DOHH2 (cell line): ENCODE measurements around the gene KRTAP10-10.

Experiments used
- H3F3A ChIP-seq: fragments of 200-600 bp; sonication (generic), shearing (Covaris generic); 2 replicates; pipeline ENCODE4 v1.6.0; 2016; ENCODE audit warnings: antibody characterized with exemption, mild to moderate bottlenecking; ENCODE audit not compliant: control insufficient read depth, insufficient read depth
- H3K27ac ChIP-seq: fragments of 200-600 bp; sonication (generic); 2 replicates; pipeline ENCODE4 v1.5.1; 2014; ENCODE audit warnings: low read depth, mild to moderate bottlenecking, low read length, moderate library complexity
- H3K27me3 ChIP-seq: fragments of 200-600 bp; sonication (generic); 2 replicates; pipeline ENCODE4 v1.6.1; 2014; ENCODE audit warnings: mild to moderate bottlenecking, low read length, mixed read lengths; ENCODE audit not compliant: control insufficient read depth
- H3K36me3 ChIP-seq: fragments of 200-600 bp; sonication (generic); 2 replicates; pipeline ENCODE4 v1.6.1; 2014; ENCODE audit warnings: mild to moderate bottlenecking, low read length, moderate library complexity, mixed read lengths; ENCODE audit not compliant: control insufficient read depth
- H3K4me1 ChIP-seq: fragments of 200-600 bp; sonication (generic); 2 replicates; pipeline ENCODE4 v1.6.1; 2014; ENCODE audit warnings: mild to moderate bottlenecking, low read length, mixed read lengths; ENCODE audit not compliant: control insufficient read depth
- H3K4me2 ChIP-seq: fragments of 200-600 bp; sonication (generic); 2 replicates; pipeline ENCODE4 v1.6.0; 2014; ENCODE audit warnings: mild to moderate bottlenecking, low read length, moderate library complexity
- H3K4me3 ChIP-seq: fragments of 200-600 bp; sonication (generic); 2 replicates; pipeline ENCODE4 v1.5.1; 2014; ENCODE audit warnings: mild to moderate bottlenecking, low read length, mixed read lengths
- H3K79me2 ChIP-seq: fragments of 200-600 bp; sonication (generic); 2 replicates; pipeline ENCODE4 v1.6.1; 2014; ENCODE audit warnings: mild to moderate bottlenecking, low read length, mixed read lengths; ENCODE audit not compliant: control insufficient read depth
- H3K9me2 ChIP-seq: fragments of 200-600 bp; sonication (generic); replicated peaks from 2 replicates; pipeline ENCODE4 v1.6.1; 2014; ENCODE audit warnings: mild to moderate bottlenecking, low read length, mixed read lengths; ENCODE audit not compliant: control insufficient read depth
- H3K9me3 ChIP-seq: fragments of 200-600 bp; sonication (generic); 2 replicates; pipeline ENCODE4 v1.6.1; 2014; ENCODE audit warnings: antibody characterized with exemption, low read length, mixed read lengths; ENCODE audit not compliant: control insufficient read depth, insufficient read depth
- H4K20me1 ChIP-seq: fragments of 200-600 bp; sonication (generic); 2 replicates; pipeline ENCODE4 v1.6.0; 2014; ENCODE audit warnings: low read depth, mild to moderate bottlenecking, antibody characterized with exemption, low read length, moderate library complexity; ENCODE audit not compliant: control insufficient read depth, insufficient read depth
- CTCF ChIP-seq: fragments of 200-600 bp; sonication (generic); IDR thresholded peaks from one replicate; pipeline ENCODE4 v1.5.1; 2014; ENCODE audit warnings: antibody characterized with exemption, mild to moderate bottlenecking, low read depth, low read length; ENCODE audit not compliant: poor library complexity, severe bottlenecking
- EZH2phosphoT487 ChIP-seq: fragments of 200-600 bp; sonication (generic); IDR thresholded peaks from 2 replicates; pipeline ENCODE4 v1.6.1; 2017; ENCODE audit warnings: borderline replicate concordance, mild to moderate bottlenecking, antibody characterized with exemption, low read length, moderate library complexity, mixed read lengths

The KRTAP10-10 gene

GRCh38 chr21:44664691-44665090 is 27.5 kb downstream of the KRTAP10-10 start:
- no peaks in the 10 kb centered on the region for H3K9me3 ChIP-seq
- H3K4me2 ChIP-seq, result no peak overlapping the region
- H4K20me1 ChIP-seq, result no peaks in the 10 kb centered on the region
- H3K27me3 ChIP-seq, result no peaks in the 10 kb centered on the region
- H3K79me2 ChIP-seq, result no peaks in the 10 kb centered on the region
- H3F3A ChIP-seq, result no peaks in the 10 kb centered on the region
- no peak overlapping the region for H3K4me3 ChIP-seq
- no peaks in the 10 kb centered on the region for H3K9me2 ChIP-seq
- TF ChIP-seq EZH2phosphoT487 (no peak), CTCF (no peak)
- no peak overlapping the region for H3K27ac ChIP-seq
- no peaks in the 10 kb centered on the region for H3K36me3 ChIP-seq
- no peaks in the 10 kb centered on the region for H3K4me1 ChIP-seq

- H4K20me1 ChIP-seq, result no peaks in the 10 kb centered on the region
These were observed 29.5 kb downstream of the KRTAP10-10 start, which contains the start of gene KRTAP12-2 for GRCh38 chr21:44666401-44667320. Gene KRTAP12-2 (minus strand): TSS chr21:44666927. CDS start chr21:44666886, 41 bp downstream.

GRCh38 chr21:44667612-44668011 is 30.5 kb downstream of the KRTAP10-10 start:
- TF ChIP-seq CTCF (no peak), EZH2phosphoT487 (no peak)
- Histone ChIP-seq H3K36me3 (no peaks in the 10 kb centered on the region), H3K4me2 (no peak overlapping the region), H3K4me1 (no peaks in the 10 kb centered on the region), H3K79me2 (no peaks in the 10 kb centered on the region), H3K27ac (no peak overlapping the region), H3K9me3 (peaks cover 2% of the 10 kb centered on the region; the same call in 1 of the 2 replicates), H3F3A (no peaks in the 10 kb centered on the region), H3K4me3 (no peak overlapping the region), H3K27me3 (no peaks in the 10 kb centered on the region), H4K20me1 (no peaks in the 10 kb centered on the region), H3K9me2 (no peaks in the 10 kb centered on the region)

More at GRCh38 chr21:44666401-44667320, 29.5 kb downstream of the KRTAP10-10 start, which contains the start of gene KRTAP12-2:
- Histone ChIP-seq H3F3A (no peaks in the 10 kb centered on the region), H3K4me1 (no peaks in the 10 kb centered on the region), H3K27me3 (no peaks in the 10 kb centered on the region), H3K9me2 (no peaks in the 10 kb centered on the region), H3K4me3 (no peak within 1 kb of the TSS), H3K4me2 (no peak within 1 kb of the TSS), H3K79me2 (no peaks in the 10 kb centered on the region), H3K36me3 (no peaks in the 10 kb centered on the region), H3K27ac (no peak within 1 kb of the TSS), H3K9me3 (peaks cover 2% of the 10 kb centered on the region; the same call in 1 of the 2 replicates)
- TF ChIP-seq CTCF (no peak), EZH2phosphoT487 (no peak)
